Stimulated activated CD8-positive, alpha-beta memory T cell treated with anti-CD3 and anti-CD28 coated beads, Interleukin-12 subunit alpha, Interleukin-12 subunit beta, amount 100 ng/mL, for 24 hours (primary cell): ENCODE results near the gene CPT1A.

Experiments
- DNase-seq: peaks from one replicate; pipeline ENCODE4 v3.0.0-alpha.2; 2020; ENCODE audit errors: extremely low read depth

The CPT1A gene

DNA sequence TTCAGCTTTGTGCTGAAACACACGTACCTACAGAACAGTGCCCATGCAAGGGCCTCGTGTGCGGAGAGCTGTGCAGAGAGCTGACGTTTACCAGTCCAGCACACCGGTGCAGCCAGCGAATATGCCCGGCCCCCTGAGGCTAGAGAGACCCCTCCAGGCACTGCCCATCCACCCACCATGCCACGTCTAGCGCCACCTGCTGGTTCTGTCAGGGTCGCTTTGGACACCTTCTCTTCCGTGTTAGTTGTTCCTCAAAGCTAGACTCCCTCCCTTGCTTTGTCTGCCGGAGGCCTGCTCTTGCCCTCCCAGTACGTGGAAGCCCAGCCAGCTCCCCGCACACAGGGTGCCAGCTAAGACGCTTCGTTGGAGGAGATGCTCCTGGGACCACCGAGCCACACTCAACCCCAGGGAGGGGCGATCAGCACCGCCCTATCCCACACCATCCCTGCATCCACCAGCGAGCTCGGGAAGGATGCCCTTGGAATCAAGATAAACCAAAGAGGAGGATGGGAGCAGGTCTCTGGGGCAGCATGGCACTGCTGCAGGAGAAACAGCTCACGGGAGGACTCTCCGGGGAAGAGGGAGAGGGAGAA is 43.4 kb downstream of the CPT1A start:
- DNase-seq: peak; percentile 8

DNA sequence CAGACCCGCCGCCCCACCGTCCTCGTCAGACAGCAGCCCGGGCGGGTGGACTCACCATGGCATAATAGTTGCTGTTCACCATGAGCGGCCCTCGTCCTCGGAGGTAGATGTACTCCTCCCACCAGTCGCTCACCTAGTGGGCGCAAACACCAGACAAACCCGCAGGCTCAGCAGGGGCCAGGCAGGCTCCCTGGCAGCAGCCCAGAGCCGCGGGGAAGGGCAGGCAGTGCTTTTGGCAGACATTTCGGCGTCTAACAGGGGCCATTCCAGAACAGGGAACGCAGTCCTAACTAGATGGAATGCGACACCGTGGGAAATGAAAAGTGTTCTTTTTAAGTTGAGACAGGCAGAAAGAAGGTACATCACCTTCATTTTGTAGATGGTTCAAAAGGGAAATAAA is 44.9 kb downstream of the CPT1A start:
- DNase-seq: no peak

DNA sequence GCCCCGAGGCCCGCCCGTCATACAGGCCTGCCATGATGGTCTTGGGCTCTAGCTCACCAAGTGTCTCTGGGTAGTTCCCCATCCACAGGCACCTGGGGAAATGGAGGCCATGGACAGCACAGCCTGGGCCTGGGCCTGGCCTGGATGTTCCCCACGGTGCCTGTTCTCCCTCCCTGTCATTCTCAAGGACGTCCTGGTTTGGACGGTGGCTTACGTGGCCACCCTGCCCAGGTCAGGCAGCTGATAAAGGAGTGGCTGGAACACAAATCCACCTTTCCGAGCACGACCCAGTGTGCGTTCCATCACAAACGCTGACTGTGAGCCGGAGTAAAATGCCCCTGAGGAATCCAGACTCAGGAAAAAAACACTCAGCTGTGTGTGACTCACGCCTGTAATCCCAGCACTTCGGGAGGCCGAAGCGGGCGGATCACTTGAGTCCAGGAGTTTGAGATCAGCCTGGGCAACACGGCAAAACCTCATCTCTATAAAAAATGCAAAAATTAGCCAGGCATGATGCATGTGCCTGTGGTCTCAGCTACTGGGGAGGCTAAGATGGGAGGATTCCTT is 49.2 kb downstream of the CPT1A start:
- no peak for DNase-seq

DNA sequence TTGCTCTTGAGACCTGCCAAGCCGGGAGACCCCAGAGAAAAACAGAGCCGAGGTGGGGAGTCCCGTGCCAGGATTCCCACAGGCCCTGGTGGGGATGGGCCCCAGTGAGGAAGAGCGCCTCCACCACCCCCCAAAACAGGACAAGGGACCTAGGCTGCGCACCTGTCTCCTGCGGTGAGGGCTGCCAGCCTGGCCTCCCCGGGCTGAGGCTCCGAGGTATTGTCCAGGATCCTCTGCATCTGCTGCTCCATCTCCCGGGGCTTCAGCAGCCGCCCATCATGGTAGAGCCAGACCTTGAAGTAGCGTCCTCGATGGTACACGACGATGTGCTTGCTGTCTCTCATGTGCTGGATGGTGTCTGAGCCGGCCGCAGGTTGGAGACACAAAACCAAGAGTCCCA is 57.1 kb downstream of the CPT1A start:
- DNase-seq: no peak

DNA sequence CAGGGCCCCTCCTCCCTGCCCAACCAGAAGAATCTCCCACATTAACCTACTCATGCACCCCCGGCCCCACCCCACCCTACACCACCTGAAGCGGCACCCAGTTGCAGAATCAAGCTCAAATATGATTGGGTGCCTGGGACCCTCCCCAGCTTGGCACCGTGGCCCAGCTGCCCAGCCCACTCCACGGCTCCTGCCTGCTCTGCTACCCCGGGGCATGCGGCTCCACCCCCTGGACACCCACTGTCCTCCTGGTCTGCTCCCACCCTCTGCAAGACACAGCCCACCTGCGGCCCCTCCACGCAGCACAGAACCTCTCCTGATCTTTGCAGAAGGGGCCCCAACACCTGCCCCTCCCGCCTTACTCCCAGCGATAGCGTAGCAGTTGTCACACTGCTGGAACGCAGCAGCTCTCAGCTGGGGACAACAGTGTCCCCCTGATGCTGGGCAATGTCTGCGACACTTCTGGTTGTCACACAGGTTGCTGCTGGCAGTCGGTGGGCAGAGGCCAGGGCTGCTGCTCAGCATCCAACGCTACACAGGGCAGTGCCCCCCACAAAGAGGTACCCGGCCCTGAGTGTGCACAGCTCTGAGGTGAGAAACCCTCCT is 58.4 kb downstream of the CPT1A start:
- no peak for DNase-seq

DNA sequence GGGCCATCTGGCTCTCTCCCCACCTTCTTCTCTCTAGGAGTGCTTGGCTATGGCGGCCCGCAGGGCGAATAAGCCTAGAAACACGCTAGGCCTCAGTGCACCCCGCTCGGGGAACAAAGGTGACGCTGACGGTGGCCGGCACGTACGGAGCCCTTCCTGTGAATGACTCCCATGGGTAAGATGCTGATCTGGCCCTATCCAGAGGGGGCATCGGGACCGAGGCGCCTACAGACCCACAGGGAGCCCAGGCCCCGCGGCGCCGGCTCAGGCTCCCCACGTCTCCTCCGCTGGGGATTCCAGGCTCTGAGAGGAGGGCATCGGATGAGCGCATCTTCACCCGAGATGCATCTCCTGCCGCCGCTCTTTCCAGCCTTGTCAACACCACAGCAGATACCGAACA is 59.0 kb downstream of the CPT1A start:
- DNase-seq: no peak

DNA sequence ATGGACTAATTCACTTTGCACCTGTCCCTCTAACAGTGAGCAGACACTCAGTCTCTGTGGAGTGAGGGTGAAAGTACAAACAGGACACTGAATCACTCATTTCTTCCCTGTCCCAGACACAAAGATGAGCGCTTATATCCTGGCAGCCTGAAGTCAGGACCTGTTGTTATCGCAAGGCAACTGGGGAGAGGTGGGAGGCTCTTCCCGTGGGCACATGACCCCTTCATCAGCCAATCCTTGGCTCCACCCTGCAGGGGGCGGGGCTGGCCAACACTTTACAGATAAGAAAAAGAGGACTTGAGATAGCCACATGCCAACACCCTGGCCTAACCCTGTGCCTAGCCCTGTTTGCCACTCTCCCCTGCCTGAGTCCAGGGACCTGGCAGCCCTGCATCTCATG is 60.9 kb downstream of the CPT1A start:
- DNase-seq: no peak

DNA sequence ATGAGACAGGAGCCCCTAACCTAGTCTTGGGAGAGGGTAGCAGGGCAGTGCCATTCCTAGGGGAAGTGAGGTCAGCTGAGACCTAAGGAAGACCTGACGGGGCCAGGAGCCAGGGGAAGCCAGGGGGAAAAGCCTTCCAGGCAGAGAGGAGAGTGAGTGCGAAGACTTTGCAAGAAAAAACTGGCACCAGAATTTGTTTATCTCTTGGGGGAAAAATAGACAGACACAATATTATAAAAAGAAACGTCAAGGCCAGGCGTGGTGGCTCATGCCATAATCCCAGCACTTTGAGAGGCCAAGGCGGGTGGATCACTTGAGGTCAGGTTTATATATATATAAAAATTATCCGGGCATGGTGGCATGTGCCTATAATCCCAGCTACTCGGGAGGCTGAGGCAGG is 63.5 kb downstream of the CPT1A start:
- DNase-seq: no peak

DNA sequence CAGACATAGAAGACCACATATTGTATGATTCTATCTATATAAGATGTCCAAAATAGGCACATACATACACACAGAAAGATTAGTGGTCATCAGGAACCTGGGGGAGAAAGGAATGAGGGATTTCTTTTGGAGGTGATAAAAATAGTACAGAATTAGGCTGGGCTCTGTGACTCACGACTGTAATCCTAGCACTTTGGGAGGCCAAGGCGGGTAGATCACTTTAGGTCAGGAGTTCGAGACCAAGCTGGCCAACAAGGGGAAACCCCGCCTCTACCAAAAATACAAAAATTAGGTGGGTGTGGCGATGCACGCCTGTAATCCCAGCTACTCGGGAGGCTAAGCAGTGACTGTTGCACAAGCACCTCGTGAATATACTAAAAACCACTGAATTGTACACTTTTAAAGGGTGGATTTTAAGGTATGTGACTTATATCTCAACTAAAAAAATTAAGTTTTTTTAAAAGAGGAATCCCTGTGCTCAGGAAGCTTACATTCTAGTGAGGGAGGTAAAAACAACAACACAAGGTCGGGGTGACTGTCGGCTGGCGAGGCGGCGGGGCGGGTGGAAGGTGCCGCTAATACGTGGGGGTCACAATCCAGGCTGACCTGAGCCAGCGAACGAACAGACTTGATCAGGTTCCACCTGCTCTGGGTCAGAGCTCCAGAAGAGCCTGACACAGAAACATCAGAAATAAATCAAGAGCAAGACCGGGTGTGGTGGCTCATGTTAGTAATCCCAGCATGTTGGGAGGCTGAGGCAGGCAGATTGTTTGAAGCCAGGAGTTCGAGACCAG is 65.1 kb downstream of the CPT1A start:
- no peak for DNase-seq

DNA sequence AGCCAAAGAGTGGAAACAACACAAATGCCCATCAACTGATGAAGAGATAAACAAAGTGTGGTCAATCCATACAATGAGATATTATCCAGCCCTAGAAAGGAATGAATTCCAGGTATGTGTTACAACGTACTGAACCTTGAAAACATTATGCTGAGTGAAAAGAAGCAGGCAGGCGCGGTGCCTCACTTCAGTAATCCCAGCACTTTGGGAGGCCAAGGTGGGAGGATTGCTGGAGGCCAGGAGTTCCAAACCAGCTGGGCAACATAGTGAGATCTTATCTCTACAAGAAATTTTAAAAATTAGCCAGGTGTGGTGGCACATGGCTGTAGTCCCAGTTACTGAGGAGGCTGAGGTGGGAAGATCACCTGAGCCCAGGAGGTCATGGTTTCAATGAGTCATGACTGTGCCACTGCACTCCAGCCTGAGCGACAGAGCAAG is 65.7 kb downstream of the CPT1A start:
- DNase-seq: no peak

DNA sequence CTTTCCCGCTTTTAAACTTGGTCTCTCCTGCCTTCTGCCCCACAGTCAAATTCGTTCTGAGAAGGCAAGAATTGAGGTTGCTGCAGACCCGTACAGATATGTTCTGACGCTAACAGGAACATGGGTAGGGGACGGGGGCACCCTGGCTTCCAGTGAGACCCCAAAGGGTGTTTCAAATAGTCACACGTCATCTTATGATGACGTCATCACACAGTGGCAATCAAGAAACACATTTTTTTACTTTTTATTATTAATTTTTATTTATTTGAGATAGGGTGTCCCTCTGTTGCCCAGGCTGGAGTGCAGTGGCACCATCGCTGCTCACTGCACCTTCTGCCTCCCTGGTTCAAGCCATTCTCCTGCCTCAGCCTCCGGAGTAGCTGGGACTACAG is 67.5 kb downstream of the CPT1A start:
- DNase-seq: no peak

DNA sequence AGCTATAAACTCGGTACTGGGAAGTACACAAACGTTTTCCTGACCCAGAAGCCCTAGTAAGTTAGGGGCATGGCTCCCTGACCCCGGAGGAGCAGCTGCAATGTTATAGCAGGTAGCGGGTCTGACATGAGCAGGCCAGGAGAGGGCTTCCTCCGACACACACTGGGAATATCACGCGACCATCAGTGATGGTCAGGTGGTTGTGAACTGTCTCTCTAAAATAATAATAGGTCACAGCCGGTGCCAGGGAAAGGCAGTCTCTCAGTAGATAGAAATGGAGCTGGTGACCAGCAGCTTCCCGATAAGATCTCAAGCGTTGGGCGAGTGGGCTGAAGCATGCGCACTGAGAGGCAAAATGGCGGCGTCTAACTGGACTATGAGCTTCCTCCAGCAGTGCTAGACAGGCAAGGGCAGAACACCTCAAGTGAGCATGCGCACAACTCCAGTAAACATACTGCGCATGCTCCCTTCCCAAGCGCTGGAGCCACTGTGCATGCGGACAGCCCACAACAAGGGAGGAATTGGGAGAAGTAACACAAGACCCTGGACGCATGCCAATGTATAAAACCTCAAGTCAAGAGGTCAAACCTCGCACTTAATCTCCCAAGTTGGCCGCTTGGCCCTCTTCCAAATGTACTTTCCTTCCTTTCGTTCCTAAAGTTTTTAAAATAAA is 68.1 kb downstream of the CPT1A start:
- DNase-seq: no peak

DNA sequence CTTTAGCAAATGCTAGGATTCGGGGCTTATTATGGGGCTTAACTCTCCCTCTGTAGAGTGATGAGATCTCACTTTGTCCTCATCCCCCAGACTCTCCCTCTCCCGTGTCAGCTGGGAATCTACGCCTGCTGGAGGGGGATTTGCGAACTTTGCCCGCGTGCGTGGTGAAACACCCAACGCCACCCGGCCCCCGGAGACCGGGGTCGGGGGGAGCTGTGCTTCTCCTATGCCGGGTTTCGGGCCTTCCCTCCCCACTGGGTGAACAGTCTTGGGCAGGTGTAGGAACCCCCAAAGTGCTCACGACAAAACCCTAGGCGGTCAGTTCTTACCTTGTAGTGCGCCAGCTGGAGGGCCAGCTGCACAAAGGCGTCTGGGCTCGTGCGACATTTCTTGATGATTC is 68.8 kb downstream of the CPT1A start:
- DNase-seq: no peak

DNA sequence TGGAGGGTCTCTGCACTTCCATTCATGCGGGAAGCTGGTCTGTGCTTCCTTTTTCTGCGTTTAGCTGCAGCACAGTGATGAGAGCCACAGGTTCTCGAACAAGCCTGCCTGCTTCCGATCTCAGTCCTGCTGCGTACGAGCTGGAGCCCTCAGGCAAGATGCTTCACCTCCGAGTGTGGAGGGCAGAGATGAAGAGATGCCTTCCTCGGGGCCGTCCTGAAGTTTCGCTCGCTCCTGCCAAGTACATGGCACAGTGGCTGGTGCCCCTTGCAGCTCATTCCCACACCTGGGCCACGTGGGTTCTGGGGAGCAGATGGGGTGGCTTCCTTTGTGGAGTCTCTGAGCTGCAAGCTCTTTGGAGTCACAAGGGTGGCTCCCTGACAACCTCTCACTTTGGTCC is 70.9 kb downstream of the CPT1A start:
- DNase-seq: no peak

DNA sequence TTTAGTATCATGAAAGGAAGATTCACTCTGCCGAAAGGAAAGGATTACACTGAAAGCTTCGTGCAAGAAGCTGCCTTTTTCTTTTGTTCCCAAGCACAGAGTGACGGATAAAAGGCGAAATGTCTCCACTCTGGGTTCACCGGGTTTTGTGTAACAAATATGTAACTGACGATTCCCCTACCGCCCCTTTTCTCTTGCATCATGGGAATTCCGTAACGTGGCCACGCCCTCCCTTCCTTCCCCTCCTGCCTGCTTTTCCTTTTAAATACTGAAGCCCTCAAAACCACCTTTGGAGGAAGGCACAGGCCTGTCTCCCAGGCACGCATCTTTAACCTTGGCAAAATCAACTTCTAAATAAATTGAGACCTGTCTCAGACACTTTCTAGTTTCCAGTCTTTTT is 74.0 kb downstream of the CPT1A start:
- no peak for DNase-seq

DNA sequence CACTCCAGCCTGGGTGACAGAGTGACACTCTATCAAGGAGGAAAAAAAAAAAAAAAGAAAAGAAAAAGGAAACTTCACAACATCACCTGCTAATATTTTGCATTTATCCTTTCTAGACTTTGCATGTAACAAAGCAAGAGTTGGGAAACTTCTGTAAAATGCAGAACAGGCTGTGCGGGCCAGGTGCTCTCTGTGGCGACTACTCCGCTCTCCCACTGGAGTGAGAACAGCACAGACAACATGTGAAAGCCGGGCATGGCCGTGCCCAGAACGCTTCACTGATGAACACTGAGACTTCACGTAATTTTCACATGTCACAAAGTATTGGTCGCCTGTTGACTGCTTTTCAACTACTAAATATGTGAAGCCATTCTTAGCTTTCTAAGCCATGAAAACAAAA is 74.9 kb downstream of the CPT1A start:
- DNase-seq: no peak

DNA sequence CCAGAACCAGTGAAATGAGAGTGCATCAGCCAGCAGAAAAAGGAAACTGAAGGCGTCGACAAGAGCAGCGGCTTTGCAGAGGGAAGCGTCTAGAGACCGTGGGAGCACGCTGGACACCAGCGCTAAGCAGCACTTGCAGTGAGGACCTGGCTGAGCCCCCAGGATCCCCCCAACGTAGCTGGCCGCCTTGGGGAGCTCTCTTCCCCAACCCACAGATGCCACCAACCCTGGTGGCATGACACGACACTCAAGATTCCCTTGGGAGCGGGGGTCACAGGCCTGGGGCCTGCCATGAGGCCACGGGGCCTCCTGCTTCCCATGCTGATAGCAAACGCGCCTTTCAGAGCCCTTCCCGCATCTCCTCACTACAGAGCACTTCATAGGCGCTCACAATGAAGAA is 77.0 kb downstream of the CPT1A start:
- DNase-seq: no peak

DNA sequence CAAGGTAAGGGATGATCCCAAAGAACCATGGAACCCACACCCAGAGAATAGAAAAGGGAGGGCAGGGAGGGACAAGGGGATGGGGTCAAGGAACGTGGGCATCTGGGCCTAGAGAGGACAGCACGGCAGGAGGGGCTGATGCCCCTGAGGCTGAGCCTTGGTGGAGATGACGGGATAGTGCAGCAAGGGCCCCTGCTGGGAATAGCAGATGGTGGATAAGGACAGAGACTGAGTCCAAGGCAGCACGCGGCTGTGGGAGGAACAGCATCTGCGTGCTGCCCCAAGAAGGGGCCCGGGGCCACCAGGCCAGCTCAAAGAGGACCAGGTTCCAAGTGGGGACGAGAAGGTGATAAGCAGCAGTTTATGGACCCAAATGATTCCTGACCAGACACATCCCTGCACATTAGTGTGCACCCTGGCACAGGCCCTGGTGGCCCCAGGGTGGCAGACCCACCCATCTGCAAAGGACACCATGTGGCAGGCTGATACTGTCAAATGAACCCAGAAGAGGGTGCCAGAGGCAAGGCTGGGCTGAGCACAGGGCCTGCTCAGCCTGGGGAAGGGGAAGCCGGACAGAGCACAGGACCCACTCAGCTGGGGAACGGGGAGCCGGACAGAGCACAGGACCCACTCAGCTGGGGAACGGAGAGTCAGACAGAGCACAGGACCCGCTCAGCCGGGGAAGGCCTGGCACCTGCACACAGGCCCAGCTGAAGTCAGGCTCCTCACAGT is 77.6 kb downstream of the CPT1A start:
- no peak for DNase-seq

DNA sequence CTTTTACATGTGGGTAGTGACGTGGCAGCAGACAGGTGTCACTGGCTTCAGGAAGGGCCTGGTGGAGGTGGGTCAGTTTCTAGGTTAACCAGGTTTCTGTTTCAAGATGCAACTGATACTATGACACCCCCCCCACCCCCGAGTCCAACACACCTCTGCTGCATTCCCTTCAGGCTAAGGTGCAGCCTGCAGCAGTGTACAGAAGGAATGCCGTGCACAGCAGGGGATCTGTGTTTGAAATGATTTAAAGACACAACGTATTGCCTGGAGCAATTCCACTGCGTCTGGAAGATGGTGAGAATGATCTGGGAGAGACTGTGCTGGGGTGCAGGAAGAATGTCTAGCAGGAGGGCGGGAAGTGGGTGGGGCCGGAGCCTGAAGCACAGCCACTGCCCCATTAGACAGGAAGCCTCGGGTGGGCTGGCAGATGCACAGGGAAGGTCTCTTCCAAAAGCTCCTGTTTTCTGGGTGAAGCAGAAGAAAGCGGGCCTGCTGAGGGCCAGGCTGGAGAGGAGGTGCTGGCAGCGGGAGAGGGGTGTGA is 78.5 kb downstream of the CPT1A start:
- no peak for DNase-seq

DNA sequence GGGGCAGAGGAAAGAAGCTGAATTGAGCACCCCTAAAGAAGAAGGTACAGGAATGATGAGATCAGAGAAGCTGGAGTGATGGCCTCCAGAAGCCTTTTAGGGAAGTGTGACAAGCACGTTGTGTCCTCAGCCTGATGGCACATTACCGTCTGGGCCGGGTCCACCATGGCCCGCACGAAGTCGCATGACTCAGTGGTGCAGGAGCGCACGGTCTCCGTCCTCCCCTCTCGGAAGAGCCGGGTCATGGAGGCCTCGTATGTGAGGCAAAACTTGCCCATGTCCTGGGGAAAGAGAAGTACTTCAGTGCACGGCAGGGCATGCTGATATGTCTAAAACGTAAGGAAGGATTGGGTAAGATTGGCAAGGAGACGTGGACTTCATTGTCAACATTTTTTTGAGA is 79.2 kb downstream of the CPT1A start:
- DNase-seq: no peak

DNA sequence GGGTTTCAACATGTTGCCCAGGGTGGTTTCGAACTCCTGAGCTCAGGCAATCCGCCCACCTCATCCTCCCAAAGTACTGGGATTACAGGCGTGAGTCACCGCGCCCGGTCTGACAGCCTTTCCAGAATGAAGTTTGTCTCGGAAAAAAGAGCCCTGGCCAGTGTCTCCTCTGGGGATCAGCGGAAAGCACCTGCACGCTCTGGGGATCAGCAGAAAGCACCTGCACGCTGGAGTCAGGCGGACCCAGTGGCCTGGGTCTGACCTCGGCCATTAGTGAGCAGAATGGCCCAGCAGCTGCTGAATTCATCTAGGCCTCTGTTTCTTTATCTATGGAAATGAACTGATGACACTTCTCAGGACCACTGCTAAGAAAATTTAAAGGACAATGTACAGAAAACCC is 79.9 kb downstream of the CPT1A start:
- no peak for DNase-seq

DNA sequence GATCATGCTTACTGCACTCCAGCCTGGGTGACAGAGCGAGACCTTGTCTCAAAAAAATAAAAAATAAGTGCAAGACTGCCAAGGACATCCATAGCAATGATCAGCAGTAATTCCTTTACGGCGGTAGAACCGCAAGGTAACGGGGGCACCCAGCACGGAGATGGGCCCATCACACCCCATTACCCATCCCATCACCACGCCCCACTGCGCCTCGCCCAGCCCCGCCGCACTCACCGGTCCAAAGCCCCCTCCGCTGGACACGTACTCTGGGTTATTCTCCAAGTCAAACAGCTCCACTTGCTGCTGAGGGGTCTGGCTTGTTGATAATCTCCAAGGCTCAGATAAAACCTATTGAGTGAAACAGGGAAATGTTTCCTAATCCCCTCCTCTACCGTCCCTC is 81.7 kb downstream of the CPT1A start:
- no peak for DNase-seq
